ENCODE results near the gene CRISPLD2. TPM values are rescaled to one million over a fixed set of nuclear protein-coding genes. Genes with fewer than 3 reads are reported as not detected.

The CRISPLD2 gene
- total RNA-seq, 1 donor from 2014 or later = not detected

DNA sequence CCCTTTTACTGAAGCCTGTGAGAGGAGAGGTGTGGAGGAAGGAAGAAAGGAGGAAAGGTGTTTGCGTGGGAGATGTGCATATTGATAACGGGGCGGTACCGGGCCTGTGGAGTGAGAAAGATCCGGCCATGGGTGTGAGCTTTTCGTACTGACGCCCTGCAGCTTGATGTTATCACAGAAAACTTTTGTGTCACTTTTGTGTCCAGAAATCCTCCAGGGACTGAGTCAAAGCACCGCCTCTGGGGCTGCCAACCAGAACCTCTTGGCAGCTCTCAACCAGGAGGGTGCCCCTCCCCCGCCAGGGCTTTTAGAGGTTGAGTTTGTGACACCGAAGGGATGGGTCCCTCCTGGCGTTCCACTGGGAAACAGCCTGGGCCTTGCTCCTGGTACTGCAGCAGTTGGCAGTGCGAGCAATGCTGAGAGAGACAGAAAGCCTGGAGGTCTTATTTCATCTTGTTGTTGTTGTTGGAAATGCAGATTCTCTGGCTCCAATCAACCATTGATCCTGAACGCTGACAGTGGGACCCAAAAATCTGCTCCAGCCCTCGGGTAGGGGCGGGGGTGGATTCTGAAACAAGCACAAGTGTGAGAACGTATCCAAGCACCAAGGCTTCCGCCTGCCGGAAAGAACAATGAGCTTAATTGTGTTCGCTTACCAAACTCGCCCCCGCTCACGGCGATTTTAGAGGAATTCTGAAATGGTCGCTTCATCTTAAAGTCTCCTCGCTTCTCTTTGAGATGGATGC lies 65.0 kb downstream of the CRISPLD2 start:
- POLR2A ChIA-PET = no interaction called here
- Mint-ChIP-seq H3K4me3 (no peak overlapping the region), H3K27me3 (peaks cover 36% of the 10 kb centered on the region)

DNA sequence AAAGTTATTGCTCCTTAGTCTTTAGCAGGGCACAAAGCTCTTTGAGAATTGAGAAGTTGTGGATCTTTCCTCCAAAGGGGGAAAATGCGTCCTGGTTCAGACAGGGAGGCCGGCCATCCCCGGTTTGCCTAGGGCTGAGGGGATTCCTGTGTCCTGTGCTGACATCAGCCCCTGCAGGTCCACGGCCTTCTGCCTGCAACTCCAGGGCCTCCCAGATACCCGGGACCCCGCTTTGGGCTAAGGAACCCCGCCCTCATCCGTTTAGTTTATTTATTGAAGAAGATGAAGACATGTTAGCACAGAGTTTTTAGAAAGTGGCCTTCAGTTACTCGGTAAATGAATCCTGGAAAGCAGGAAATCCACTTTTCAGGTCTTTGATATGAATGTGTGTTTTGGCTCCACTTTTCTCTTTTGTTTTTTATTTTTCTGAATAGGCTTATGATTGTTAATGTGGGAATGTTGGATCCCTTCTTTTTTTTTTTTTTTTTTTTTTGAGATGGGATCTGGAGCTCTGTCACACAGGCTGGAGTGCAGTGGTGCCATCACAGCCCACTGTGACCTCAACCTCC lies 65.6 kb downstream of the CRISPLD2 start:
- TF ChIP-seq, protein P1, sequence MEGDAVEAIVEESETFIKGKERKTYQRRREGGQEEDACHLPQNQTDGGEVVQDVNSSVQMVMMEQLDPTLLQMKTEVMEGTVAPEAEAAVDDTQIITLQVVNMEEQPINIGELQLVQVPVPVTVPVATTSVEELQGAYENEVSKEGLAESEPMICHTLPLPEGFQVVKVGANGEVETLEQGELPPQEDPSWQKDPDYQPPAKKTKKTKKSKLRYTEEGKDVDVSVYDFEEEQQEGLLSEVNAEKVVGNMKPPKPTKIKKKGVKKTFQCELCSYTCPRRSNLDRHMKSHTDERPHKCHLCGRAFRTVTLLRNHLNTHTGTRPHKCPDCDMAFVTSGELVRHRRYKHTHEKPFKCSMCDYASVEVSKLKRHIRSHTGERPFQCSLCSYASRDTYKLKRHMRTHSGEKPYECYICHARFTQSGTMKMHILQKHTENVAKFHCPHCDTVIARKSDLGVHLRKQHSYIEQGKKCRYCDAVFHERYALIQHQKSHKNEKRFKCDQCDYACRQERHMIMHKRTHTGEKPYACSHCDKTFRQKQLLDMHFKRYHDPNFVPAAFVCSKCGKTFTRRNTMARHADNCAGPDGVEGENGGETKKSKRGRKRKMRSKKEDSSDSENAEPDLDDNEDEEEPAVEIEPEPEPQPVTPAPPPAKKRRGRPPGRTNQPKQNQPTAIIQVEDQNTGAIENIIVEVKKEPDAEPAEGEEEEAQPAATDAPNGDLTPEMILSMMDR (IDR thresholded peaks at IDR 0.05) = no peak
- H3K4me1 Mint-ChIP-seq = peaks cover 2% of the 10 kb centered on the region
- no peak overlapping the region for H3K27ac Mint-ChIP-seq
- H3K4me3 Mint-ChIP-seq = no peak overlapping the region
- no peaks in the 10 kb centered on the region for H3K36me3 Mint-ChIP-seq (ENCODE audit: low read depth)
- DNase-seq (no peak), ATAC-seq (ENCODE audit: low read depth) (no peak)
- peaks cover 36% of the 10 kb centered on the region for H3K27me3 Mint-ChIP-seq
- POLR2A ChIA-PET = no interaction called here
- H3K9me3 Mint-ChIP-seq = no peaks in the 10 kb centered on the region
- CTCF ChIA-PET = no interaction called here
- intact Hi-C loops (cut with micrococcal nuclease) = no loop called here

More for the DNA sequence above, 65.0 kb downstream of the CRISPLD2 start:
- H3K4me1 Mint-ChIP-seq = peaks cover 2% of the 10 kb centered on the region
- H3K36me3 Mint-ChIP-seq (ENCODE audit: low read depth) = no peaks in the 10 kb centered on the region
- TF ChIP-seq, protein P1 (IDR thresholded peaks at IDR 0.05) = no peak
- DNase-seq = no peak
- intact Hi-C loops (cut with micrococcal nuclease) = no loop called here
- ATAC-seq (ENCODE audit: low read depth) = no peak
- CTCF ChIA-PET = no interaction called here
- H3K9me3 Mint-ChIP-seq = no peaks in the 10 kb centered on the region
- no peak overlapping the region for H3K27ac Mint-ChIP-seq

DNA sequence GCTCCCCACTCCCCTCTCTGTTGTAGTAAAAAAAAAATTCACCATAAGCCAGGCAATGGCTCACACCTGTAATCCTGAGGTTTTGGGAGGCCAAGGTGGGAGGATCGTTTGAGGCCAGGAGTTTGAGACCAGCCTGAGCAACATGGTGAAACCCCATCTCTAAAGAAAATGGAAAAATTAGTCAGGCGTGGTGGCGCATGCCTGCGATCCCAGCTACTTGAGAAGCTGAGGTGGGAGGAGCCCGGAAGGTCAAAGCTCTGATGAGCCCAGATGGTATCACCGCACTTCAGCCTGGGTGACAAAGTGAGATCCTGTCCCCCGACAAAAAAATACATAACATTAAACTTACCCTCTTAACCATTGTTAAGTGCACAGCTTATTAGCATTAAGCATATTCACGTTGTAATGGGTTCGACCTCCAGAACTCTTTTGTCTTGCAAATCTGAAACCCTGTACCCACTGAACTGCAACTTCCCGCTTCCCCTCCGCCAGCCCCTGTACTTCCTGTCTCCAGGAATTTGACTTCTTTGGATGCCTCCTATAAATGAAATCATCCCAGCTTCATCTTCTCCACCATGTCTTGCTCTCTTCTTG lies 66.8 kb downstream of the CRISPLD2 start:
- ChIA-PET CTCF (no interaction called here), POLR2A (no interaction called here)
- Mint-ChIP-seq H3K27ac (no peak overlapping the region), H3K27me3 (peaks cover 36% of the 10 kb centered on the region), H3K4me1 (peaks cover 2% of the 10 kb centered on the region), H3K36me3 (ENCODE audit: low read depth) (no peaks in the 10 kb centered on the region), H3K4me3 (no peak overlapping the region), H3K9me3 (no peaks in the 10 kb centered on the region)
- DNase-seq (no peak), ATAC-seq (ENCODE audit: low read depth) (no peak)
- intact Hi-C loops (cut with micrococcal nuclease) = no loop called here
- TF ChIP-seq, protein P1 (IDR thresholded peaks at IDR 0.05) = no peak

DNA sequence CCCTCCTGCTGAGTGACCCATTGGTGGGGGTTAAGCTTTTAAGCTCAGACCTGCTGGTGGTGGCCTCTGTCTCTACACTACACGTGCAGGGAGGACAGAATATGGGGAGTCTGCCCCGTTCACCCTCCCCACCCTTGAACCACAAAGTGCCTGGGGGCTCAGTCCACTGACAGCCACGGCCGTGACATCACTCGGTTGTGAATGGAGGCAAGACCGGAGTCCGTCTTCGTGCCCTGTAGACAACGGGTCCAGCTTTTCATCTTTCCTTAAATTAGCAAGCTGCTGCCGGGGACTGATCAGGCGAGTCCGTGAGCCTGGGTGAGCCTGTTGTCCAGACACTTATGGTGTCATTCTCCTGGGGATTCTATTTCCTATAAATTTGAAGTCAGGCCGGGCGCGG lies 67.4 kb downstream of the CRISPLD2 start:
- no peak for DNase-seq
- Mint-ChIP-seq H3K27me3 (peaks cover 33% of the 10 kb centered on the region), H3K36me3 (ENCODE audit: low read depth) (no peaks in the 10 kb centered on the region), H3K9me3 (no peaks in the 10 kb centered on the region), H3K27ac (peak overlapping the region; percentile 24), H3K4me3 (no peak overlapping the region), H3K4me1 (peaks cover 2% of the 10 kb centered on the region)
- ATAC-seq (ENCODE audit: low read depth) = no peak
- POLR2A ChIA-PET = no interaction called here
- CTCF ChIA-PET = no interaction called here
- TF ChIP-seq, protein P1 (IDR thresholded peaks at IDR 0.05) = no peak
- intact Hi-C loops (cut with micrococcal nuclease) = no loop called here

DNA sequence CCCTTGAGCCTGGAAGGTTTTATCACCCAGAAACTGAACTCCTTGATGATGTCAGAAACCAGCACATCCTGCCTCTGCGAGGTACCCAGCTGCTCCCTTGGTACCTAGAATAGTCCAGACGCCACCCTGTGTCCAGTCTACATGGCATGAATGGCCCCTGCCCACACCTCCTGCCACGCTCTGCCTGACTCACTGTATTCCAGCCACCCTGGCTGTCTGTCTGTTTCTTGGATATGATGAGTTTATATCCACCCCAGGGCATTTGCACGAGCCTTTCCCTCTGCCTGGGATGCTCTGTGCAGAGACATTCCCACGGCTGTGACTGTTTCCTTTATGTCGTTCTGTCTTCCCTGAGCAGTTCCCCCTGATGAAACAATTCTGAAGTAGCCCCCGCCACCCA lies 68.7 kb downstream of the CRISPLD2 start:
- peaks cover 2% of the 10 kb centered on the region for H3K4me1 Mint-ChIP-seq
- intact Hi-C loops (cut with micrococcal nuclease) = no loop called here
- ChIA-PET POLR2A (no interaction called here), CTCF (no interaction called here)
- H3K27ac Mint-ChIP-seq = no peak overlapping the region
- ATAC-seq (ENCODE audit: low read depth) (no peak), DNase-seq (no peak)
- no peak overlapping the region for H3K4me3 Mint-ChIP-seq
- no peaks in the 10 kb centered on the region for H3K9me3 Mint-ChIP-seq
- H3K36me3 Mint-ChIP-seq (ENCODE audit: low read depth) = no peaks in the 10 kb centered on the region
- peaks cover 30% of the 10 kb centered on the region for H3K27me3 Mint-ChIP-seq
- TF ChIP-seq, protein P1 (IDR thresholded peaks at IDR 0.05) = no peak

Data from activated B cell treated with CpG ODN at 0.5 μM for 24 hours (primary cell).